ENCODE measurements around the gene USP35.

USP35 gene, protein sequence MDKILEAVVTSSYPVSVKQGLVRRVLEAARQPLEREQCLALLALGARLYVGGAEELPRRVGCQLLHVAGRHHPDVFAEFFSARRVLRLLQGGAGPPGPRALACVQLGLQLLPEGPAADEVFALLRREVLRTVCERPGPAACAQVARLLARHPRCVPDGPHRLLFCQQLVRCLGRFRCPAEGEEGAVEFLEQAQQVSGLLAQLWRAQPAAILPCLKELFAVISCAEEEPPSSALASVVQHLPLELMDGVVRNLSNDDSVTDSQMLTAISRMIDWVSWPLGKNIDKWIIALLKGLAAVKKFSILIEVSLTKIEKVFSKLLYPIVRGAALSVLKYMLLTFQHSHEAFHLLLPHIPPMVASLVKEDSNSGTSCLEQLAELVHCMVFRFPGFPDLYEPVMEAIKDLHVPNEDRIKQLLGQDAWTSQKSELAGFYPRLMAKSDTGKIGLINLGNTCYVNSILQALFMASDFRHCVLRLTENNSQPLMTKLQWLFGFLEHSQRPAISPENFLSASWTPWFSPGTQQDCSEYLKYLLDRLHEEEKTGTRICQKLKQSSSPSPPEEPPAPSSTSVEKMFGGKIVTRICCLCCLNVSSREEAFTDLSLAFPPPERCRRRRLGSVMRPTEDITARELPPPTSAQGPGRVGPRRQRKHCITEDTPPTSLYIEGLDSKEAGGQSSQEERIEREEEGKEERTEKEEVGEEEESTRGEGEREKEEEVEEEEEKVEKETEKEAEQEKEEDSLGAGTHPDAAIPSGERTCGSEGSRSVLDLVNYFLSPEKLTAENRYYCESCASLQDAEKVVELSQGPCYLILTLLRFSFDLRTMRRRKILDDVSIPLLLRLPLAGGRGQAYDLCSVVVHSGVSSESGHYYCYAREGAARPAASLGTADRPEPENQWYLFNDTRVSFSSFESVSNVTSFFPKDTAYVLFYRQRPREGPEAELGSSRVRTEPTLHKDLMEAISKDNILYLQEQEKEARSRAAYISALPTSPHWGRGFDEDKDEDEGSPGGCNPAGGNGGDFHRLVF

DNA sequence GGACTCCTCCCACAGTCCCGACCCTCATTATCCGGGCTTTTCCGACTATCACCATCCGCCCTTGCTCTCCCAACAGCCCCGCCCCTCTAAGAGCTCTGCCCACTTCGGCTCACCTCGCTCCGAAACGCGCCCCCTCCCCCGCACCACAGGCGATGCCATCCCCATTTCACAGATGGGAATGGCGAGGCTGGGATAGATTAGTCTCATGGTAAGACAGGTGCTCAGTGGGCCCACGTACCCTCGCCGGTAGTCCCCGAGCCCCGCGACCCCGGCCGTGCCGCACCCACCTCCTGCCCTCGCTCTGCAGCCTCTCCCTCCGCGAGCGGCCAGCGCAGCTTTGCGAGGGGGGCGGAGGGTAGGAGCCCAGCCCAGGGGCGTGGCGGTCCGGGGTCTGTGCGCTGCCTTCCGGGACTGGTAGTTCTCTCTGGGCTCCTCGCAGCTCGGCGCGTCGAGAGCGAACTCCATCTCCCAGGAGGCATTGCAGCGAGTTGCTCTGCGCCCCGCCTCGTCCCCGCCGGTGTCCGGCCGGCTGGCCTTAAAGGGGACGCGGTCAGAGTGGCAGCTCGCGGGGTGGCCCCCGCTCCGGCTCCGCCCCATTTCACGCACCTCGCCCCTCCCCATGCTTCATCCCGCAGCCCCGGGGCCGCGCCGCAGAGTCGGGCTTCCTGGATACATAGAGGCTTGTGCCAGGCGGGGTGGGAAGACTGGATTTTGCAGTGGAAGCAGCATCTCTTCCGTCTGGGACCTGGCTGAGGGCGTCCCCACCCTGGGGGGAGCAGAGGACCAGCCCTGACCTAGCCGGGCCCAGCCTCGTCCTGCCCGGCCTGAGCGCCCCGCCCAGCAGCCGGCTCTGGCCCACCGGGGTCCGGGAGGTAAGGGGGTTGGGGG lies at the start of gene USP35, which contains the start of gene KCTD21:
Gene USP35 (plus strand): TSS at position 634 of the 888 bp plus-strand sequence. CDS start 7,327 bp downstream, outside the sequence.
Gene KCTD21 (minus strand): TSS at position 341 of the 888 bp plus-strand sequence. CDS start 14,072 bp downstream, outside the sequence.
- peak; percentile 95 to 97 for DNase-seq

DNA sequence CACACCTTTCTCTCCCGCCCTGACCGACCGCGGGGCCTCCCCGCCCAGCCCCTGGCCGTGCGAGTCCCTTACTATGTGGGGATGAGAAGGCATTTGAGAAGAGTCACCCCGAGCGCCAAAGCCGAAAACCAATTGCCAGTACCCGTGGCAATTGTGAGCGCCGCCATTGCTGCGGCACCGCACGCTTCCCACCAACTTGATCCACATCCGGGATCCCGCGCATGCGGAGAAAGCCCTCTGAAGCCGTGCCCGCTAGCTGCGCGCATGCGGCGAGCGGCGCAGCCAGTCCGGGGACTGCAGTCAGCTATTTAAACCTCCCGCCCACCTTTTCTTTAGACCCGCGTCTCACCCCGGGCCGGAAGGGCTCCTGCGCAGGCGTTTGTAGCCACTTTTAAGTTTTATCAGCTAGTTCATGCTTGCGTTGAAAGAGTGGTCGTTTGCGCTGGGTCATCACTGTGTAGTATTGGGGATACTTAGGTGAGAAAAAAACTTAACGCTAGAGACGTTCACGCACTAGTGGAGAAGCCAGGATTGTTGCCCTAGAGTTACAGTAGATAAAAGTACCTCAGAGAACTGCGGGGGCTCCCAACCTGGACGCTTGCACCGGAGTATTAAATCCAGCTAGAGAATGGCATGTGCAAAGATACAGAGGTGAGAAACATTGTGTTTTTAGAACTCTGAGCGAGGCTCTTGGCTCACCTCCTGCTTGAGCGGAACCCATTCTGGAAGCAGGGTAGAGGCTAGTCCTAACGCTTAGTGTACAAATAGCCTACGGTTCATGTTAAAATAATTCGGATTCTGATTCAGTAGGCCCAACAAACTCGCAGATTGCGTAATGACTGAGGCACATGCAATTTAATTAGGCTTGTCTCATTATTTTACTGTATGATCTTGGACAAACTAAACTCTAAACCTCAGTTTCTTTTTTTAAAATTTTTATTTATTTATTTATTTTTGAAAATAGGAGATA lies 49.0 kb upstream of the USP35 start, which contains the start of gene ALG8:
Gene ALG8 (minus strand): TSS at position 205 of the 970 bp plus-strand sequence. CDS start 38 bp downstream, at position 167.
- peak; percentile 94 to 98 for DNase-seq

DNA sequence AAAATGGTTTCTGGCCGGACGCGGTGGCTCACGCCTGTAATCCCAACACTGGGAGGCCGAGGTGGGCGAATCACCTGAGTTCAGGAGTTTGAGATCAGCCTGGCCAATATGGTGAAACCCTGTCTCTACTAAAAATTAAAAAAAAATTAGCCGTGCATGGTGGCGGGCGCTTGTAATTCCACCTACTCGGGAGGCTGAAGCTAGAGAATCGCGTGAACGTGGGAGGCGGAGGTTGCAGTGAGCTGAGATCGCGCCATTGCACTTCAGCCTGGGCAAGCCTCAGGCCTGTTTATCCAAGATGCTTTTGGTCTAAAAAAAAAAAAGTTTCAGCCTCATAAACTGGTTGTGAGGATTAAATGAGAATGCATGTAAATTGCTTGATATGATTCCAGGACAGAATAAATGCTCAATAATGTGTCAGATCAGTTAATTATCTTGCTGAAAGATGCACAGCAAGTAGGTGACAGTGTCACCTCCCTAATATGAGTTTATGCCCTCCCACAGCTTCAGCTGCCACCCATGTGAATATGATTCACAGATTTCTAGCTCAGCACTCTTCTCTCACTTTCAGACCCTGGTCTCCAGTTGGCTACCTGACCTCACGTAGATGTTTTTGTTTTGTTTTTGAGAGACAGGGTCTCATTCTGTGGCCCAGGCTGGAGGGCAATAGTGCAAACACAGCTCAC lies 48.2 kb upstream of the USP35 start:
- DNase-seq = peak in 1 of 2 donors; percentile 32

DNA sequence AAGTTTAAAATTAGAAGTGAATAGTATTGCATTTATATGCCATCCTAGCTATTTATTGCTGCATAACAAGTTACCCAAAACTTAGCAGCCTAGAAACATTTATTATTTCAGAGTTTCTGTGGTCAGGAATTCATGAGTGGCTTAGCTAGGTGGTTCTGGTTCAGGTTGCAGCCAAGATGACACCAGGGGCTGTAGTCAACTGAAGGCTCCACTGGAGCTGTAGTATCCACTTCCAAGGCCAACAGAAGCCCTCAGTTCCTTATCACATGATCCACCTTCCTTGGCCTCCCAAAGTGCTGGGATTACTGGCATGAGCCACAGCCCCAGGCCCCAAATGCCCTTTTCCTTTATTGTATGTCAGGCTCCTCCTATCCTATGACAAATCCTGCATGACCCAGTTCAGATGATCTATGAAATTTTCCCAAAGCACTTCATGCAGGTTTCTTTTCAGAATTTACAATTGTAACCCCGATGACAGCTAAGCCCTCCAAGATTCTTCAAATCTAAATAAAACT lies 43.2 kb upstream of the USP35 start:
- DNase-seq = no peak

DNA sequence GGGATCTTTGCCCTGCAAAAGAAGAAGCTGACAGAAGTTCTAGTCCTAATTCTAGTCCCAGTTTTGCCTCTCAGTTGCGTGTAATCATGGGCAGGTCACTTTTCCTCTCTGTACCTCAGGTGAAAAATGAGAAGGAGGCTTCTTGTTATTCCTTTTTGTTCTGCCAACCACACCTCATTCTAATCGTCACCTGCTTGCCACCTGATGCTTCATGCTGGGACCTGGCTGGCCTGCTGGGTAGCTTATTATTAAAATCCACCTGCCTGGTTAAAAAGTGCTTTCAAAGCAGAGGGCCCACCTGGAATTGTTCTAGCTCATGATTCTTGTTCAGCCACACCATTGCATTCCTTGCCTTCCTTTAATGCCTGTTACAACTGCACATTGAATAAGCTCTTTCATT lies 40.9 kb upstream of the USP35 start:
- no peak for DNase-seq

DNA sequence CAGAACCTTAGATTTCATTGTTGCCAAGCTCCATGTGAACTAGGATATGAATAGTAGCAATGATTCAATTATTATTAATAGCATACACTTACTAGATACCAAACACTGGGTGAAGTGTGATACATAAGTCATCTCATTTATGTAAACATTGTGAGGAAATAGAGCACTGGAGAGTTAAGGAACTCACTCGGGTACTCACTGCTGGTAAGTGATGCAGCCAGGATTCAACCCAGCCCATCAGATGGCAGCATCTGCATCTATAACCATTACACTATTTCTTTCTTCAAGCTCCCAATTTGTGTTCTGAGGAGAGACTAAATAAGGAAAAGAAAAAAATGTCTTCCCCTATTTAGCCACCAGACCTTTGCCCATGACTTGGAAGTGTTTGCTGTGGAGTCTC lies 39.1 kb upstream of the USP35 start:
- peak; percentile 5 to 27 for DNase-seq

DNA sequence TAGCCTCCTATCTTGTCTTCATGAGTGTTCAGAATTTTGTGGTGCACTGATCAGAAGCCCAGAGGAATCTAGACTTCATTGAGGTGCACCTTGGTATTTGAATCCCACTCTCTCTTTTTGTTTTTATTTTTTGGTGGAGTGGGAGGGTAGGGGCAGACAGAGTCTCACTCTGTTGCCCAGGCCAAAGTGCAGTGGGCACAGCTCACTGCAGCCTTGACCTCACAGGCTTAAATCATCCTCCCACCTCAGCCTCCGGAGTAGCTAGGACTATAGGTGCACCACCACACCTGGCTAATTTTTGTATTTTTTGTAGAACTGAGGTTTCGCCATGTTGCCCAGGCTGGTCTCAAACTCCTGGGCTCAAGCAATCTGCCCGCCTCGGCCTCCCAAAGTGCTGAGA lies 38.4 kb upstream of the USP35 start:
- no peak for DNase-seq

DNA sequence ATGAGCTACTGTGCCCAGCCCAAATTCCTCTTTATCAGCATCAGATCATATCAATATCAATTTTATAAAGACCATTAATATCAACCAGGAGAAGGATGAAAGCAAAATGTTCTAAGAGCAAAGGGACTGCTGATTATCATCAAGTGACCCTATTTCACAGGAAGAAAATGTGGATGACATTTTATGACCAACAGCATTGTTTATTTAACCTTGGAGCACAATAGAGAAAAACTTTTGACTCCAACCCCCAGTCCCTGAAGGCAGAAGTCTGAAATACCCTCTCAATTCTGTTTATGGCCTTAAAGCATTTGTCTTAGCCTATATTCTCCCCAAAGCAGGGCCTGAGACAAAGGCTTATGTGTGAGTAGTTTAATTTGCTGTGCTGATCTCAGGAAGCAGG lies 38.0 kb upstream of the USP35 start:
- no peak for DNase-seq

DNA sequence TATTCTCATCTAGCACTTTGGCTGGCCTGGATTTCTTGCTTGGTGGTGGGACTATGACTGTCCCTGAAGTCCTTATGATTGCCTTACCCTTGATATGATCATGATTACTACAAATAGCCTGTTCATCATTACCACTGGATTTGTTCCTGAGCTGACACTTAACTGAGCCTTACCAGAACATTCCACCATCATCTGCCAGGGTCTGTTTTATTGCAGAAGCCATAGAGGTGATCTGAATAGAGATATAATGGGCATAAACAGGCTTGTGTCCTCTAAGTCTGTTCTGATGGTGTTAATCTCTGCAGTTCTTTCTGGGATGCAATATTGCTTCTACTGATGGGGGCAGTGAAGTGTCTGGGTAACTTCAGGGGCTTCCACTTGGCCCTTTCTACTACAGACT lies 36.9 kb upstream of the USP35 start:
- no peak for DNase-seq

DNA sequence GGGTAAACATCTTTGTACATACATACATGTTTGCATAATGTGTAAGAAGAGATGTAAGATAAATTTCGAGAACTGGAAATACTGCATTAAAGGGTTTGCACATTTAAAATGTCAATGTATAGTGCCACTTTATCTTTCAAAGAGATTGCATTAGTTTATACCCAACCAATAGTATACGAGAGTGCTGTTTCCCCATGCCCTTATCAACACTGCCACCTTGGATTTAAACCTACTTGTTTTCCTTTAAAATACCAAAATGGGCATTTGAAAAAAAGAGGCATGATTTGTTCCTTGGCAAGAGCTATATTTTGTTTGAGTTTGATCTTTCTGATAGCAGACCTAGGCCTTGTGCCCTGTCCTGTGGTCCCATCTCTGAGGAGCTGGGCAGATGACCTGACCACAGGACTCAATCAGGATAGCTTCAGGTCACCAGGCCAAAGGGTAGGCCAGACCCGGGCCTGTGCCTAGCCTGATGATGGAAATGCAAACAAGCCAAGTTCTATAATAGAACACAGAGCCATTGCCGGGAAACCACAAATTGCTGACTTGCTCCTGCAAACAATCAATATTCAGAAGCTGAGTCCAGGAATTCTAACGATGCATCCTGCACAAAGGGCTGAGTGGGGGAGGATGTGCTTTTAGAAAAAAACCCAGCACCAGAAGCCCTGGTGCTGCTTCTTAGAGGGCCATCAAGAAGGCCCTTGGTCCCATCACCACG lies 32.4 kb upstream of the USP35 start:
- DNase-seq = no peak

DNA sequence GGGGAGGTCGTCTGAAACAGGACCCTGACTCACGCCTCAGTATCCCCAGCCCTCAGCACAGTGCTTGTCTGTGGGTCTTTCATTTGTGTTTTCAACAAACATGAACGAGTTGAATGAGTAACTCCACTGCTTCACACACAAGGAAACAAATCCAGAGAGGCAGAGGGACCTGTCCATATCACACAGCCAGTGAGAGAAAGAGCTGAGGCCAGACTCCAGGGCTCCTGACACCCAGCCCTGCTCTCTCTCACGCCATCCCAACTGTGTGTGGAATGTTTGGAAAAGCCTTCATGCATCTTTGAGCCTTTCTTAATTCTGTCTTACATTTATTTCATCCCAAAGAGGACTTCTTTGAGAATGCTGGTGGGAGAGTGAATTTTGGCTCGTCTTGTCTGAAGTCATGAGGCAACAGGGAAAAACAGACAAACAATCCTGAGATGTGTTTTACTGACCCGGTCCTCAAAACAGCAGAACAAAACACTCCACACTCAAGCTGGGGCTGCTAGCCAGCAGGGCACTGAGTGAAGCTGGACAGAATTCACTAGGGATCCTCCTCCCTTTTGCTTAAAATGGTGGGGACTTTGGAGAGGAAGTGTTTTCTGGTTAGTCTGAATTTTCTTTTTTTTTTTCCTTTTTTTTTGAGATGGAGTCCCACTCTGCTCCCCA lies 29.6 kb upstream of the USP35 start:
- DNase-seq = no peak

DNA sequence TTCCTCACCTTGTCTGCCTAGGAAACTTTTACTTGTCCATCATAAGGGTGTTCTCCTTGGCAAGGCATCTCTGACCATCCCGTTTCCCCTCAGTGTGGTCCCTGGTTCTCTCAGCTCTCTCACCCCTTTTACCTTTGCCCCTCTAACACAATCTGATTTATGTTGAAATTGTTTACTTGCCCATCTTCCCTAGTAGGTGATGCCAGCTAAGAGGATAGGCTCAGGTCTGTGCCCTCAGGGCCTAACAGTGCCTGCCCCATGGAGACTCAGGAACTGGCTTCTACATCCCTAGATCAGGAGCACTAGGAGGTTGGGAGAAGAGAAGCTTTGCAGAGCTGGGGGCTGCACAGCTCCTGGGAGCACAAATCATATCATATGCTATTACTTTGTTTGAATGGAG lies 28.2 kb upstream of the USP35 start:
- DNase-seq = no peak

DNA sequence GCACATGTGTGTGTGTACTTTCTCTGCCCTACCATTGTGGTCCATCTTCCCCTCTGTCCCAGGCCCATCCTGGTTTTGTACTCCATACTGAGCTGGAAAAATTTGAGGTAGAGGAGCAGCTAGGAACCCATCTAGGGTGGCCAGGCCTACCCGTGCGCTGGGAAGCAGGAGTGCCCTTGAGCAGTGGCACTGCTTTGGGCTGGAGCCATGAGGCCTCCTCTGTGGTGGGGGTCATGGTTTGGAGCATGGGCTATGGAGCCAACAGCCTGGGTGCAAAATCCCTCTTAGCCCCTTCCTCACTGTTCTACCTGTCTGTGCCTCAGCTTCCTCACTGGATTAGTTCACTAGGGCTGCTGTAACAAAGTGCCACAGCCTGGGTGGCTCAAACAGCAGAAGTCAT lies 27.4 kb upstream of the USP35 start:
- DNase-seq = no peak

DNA sequence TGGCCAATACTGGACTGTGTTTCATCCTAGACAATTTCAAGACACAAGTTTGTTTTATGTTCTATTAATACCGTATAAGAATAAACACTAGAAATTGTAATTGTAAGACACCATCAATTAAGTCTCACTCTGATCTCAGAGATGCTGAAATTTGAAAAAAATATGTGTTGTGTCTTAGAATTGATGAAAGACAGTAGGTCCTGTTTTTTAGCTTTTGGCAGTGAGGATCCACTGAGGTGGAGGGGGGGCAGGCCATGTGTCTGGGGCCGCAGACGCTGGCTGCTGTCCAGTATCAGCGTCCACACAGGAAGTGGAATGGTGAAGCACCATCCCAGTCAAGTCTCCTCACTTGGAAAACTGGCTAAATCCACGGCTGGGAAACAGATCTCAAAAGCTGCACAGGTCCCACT lies 26.8 kb upstream of the USP35 start:
- no peak for DNase-seq

DNA sequence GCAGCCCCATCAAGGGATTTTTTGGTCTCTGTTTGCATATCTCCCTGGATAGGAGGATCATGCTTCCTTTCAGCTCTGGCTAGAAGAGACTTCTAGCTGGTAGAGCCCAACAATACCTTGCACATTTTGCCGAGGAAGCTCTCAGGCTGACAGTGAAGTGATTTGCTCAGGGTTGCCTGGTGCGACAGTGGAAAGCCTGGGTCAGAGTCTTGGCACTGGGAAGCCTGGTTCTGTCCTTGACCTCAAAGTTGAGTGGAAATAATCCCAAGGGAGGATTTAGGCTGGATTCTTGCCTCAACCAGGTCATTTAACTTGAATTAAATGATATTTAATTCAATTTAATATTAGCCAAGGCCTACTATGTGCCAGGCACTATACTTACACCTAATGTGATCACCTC lies 24.9 kb upstream of the USP35 start:
- no peak for DNase-seq

DNA sequence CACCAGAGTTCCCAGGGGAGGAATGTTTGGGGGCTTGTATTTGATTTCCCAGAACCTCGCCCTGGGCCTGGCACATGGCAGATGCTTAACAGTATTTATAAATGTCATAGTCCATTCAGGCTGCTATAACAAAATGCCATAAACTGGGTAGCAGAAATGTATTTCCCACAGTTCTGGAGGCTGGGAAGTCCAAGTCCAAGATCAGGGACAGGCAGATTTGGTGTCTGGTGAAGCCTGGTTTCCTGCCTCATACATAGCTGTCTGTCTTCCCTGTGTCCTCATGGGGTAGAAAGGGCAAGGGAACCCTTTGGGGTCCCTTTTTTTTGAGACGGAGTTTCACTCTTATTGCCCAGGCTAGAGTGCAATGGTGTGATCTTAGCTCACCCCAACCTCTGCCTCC lies 24.2 kb upstream of the USP35 start:
- DNase-seq = no peak

DNA sequence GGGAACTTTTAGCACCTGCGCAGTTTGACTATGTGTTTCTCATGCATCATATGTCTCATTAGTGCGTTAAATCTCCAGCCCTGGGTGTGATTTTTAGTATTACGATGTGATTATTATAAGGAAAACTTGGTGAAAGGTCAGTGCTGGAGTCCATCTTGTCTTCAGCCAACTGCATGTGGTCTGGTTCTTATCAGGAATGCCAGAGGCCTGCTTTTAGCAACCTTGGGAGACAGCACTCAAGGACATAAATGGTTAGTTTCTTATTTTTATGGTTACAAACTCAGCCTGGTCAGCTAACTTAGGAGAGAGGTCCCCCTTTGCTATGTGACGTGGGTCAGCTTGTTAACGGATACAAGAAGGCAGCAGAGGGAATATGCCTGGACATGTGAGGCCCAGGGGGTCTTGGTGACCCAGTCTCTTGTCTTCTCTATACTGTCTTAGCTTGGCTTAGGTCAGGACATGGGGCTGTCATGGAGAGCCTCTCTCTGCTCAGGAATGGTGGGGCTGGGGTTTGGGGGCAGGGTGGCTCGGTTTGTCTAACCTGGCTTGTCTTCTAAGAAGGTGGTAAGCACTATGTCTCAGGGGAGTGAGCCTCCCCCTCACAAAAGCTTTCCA lies 21.8 kb upstream of the USP35 start:
- no peak for DNase-seq
